Measurements from ENCODE around the gene ACTR3C. TPM values are rescaled to one million over a fixed set of nuclear protein-coding genes. Genes with fewer than 3 reads are reported as not detected.
A peak's percentile ranks its signal among the peaks of the same experiment; 100 is the strongest.

Gene ACTR3C
- total and polyA plus RNA-seq, 10 of the 15 experiments (the other 5 are each of a cell fraction or from before 2014, with no cell fraction given) = 2.0 to 10.2 (median 6.3) TPM

DNA sequence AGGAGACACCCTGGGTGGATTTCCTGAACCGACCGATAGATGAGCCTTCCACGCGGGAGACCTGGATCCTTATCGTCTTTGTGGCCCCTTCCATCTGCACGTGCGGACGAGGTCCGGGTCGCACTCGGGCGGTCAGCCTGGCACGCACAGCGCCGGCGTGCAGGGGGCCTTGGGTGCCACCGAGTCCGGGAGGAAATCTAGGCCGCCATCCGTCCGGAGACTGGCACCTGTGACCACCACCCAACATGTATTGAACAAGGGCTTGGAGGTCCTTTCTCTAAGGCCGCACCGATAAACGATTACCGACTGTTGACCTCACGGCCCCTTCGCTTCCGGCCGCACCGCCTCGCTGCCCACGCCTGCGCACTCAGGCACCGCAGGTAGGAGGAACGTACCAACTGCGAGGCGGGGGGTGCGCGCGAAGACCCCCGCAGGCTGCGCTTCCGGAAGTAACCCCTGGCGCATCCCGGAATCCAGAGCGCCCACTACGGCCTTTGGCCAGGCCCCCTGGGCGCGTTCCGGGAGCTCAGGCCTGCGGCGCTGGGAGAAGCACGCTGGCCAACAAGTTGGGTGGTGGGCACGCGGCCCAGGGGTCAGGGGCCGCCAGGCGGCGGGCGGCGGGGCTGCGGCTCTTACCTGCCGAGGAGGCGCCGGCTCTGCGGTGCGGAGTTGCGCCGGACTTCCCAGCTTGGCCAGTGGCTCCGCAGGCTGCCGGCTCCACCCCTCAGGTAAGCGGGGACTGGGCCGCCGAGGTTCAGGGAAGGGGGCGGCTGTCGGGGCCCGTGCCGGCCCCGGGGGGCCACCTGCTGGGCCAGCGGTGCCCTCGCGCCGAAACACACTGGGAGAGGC is at the start of gene ACTR3C, which contains the start of gene LRRC61 (continued):
- TF ChIP-seq SREBF2 (IDR thresholded peaks at IDR 0.05; ENCODE audit: low read length) (no peak), MEF2A (IDR thresholded peaks at IDR 0.05; ENCODE audit: insufficient read depth, low read depth, low read length) (no peak), SMC3 (IDR thresholded peaks at IDR 0.05; ENCODE audit: borderline replicate concordance, low read length) (0 out of 2 replicates have a peak, but pooled peaks have one; percentile 11), CBFB (IDR thresholded peaks at IDR 0.05; ENCODE audit: low read depth) (peak; percentile 70), SUPT20H (IDR thresholded peaks at IDR 0.05; ENCODE audit: borderline replicate concordance, control insufficient read depth, low read depth, low read length) (no peak), SUZ12 (IDR thresholded peaks at IDR 0.05; ENCODE audit: unreplicated experiment) (no peak), FOXM1 (IDR thresholded peaks at IDR 0.05; ENCODE audit: low read depth, low read length) (no peak), PAX5 (IDR thresholded peaks at IDR 0.05; ENCODE audit: borderline replicate concordance, low read depth, low read length) (peak; percentile 79; the same call in 1 of the 2 replicates), RAD51 (IDR thresholded peaks at IDR 0.05) (no peak), NR2F1 (conservative IDR thresholded peaks at IDR 0.05) (peak; percentile 100), JUNB (IDR thresholded peaks at IDR 0.05) (no peak)
- TF ChIP-seq, protein P1, sequence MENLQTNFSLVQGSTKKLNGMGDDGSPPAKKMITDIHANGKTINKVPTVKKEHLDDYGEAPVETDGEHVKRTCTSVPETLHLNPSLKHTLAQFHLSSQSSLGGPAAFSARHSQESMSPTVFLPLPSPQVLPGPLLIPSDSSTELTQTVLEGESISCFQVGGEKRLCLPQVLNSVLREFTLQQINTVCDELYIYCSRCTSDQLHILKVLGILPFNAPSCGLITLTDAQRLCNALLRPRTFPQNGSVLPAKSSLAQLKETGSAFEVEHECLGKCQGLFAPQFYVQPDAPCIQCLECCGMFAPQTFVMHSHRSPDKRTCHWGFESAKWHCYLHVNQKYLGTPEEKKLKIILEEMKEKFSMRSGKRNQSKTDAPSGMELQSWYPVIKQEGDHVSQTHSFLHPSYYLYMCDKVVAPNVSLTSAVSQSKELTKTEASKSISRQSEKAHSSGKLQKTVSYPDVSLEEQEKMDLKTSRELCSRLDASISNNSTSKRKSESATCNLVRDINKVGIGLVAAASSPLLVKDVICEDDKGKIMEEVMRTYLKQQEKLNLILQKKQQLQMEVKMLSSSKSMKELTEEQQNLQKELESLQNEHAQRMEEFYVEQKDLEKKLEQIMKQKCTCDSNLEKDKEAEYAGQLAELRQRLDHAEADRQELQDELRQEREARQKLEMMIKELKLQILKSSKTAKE (IDR thresholded peaks at IDR 0.05; ENCODE audit: low read depth, poor library complexity, severe bottlenecking) = no peak
